ENCODE results near the gene CXXC5. TPM values are rescaled to one million over a fixed set of nuclear protein-coding genes. Genes with fewer than 3 reads are reported as not detected.
A peak's percentile ranks its signal among the peaks of the same experiment; 100 is the strongest.

The CXXC5 gene
- total and polyA plus RNA-seq, 2 donors (not counting 1 experiment from before 2014, with no cell fraction given), result 18.6 to 43.9 TPM

- Histone ChIP-seq H4K20me1 (ENCODE audit: control insufficient read depth, extremely low read depth, insufficient read depth, low read length) (no peaks in the 10 kb centered on the region), H3K79me2 (ENCODE audit: control insufficient read depth, insufficient read depth, low read length) (no peaks in the 10 kb centered on the region), H3K27ac (ENCODE audit: insufficient read depth, low read length) (peak overlapping the region; percentile 86), H3K4me3 (replicated peaks in 1 of 4; ENCODE audit: control extremely low read depth in 1 of 4, insufficient read depth in 1 of 4, low read depth in 3 of 4, low read length in 4 of 4) (peak overlapping the region in 2 of 4 experiments; percentile 32 to 55), H2AFZ (ENCODE audit: low read length) (no peak overlapping the region), H3K9ac (ENCODE audit: insufficient read depth, low read length) (peak overlapping the region; percentile 72), H3K9me3 (ENCODE audit: control insufficient read depth, insufficient read depth, low read depth, low read length) (no peaks in the 10 kb centered on the region), H3K4me1 (ENCODE audit: control insufficient read depth, extremely low read depth, insufficient read depth, low read length) (peaks cover 22% of the 10 kb centered on the region), H3K27me3 (ENCODE audit: control insufficient read depth, insufficient read depth, low read length) (no peaks in the 10 kb centered on the region), H3K4me2 (ENCODE audit: extremely low read depth, insufficient read depth, low read length) (peak overlapping the region; percentile 77), H3K36me3 (ENCODE audit: control insufficient read depth, insufficient read depth, low read length) (no peaks in the 10 kb centered on the region)
- peak; percentile 81 to 84 for DNase-seq (ENCODE audit: low read depth in 2 of 2)
- TF ChIP-seq EZH2 (IDR thresholded peaks at IDR 0.05; ENCODE audit: low read length, missing control alignments) (no peak), CTCF (conservative IDR thresholded peaks at IDR 0.05 in 1 of 2, IDR thresholded peaks at IDR 0.05 in 1 of 2; ENCODE audit: low read depth in 1 of 2, low read length in 2 of 2) (peak in 1 of 2 donors; percentile 11)
These were observed 10.6 kb upstream of the CXXC5 start for GRCh38 chr5:139637438-139638089.

GRCh38 chr5:139638090-139638735, 9.9 kb upstream of the CXXC5 start:
- H3K4me3 ChIP-seq (replicated peaks in 1 of 4; ENCODE audit: control extremely low read depth in 1 of 4, insufficient read depth in 1 of 4, low read depth in 3 of 4, low read length in 4 of 4), result peak overlapping the region in 3 of 4 experiments; percentile 13 to 55 (median 32)
- no peaks in the 10 kb centered on the region for H3K36me3 ChIP-seq (ENCODE audit: control insufficient read depth, insufficient read depth, low read length)
- no peaks in the 10 kb centered on the region for H3K79me2 ChIP-seq (ENCODE audit: control insufficient read depth, insufficient read depth, low read length)
- peak overlapping the region; percentile 77 for H3K4me2 ChIP-seq (ENCODE audit: extremely low read depth, insufficient read depth, low read length)
- H4K20me1 ChIP-seq (ENCODE audit: control insufficient read depth, extremely low read depth, insufficient read depth, low read length), result no peaks in the 10 kb centered on the region
- H3K9me3 ChIP-seq (ENCODE audit: control insufficient read depth, insufficient read depth, low read depth, low read length), result no peaks in the 10 kb centered on the region
- H3K4me1 ChIP-seq (ENCODE audit: control insufficient read depth, extremely low read depth, insufficient read depth, low read length), result peaks cover 22% of the 10 kb centered on the region
- no peaks in the 10 kb centered on the region for H3K27me3 ChIP-seq (ENCODE audit: control insufficient read depth, insufficient read depth, low read length)
- H3K9ac ChIP-seq (ENCODE audit: insufficient read depth, low read length), result peak overlapping the region; percentile 72
- TF ChIP-seq EZH2 (IDR thresholded peaks at IDR 0.05; ENCODE audit: low read length, missing control alignments), result no peak
- H2AFZ ChIP-seq (ENCODE audit: low read length), result no peak overlapping the region
- DNase-seq (ENCODE audit: low read depth in 2 of 2), result peak; percentile 76 to 83
- peak overlapping the region; percentile 86 for H3K27ac ChIP-seq (ENCODE audit: insufficient read depth, low read length)

- peak overlapping the region; percentile 77 for H3K4me2 ChIP-seq (ENCODE audit: extremely low read depth, insufficient read depth, low read length)
- no peaks in the 10 kb centered on the region for H3K27me3 ChIP-seq (ENCODE audit: control insufficient read depth, insufficient read depth, low read length)
- H4K20me1 ChIP-seq (ENCODE audit: control insufficient read depth, extremely low read depth, insufficient read depth, low read length), result no peaks in the 10 kb centered on the region
- TF ChIP-seq CTCF (conservative IDR thresholded peaks at IDR 0.05 in 1 of 2, IDR thresholded peaks at IDR 0.05 in 1 of 2; ENCODE audit: low read depth in 1 of 2, low read length in 2 of 2) (no peak), EZH2 (IDR thresholded peaks at IDR 0.05; ENCODE audit: low read length, missing control alignments) (no peak)
- H2AFZ ChIP-seq (ENCODE audit: low read length), result no peak overlapping the region
- peaks cover 22% of the 10 kb centered on the region for H3K4me1 ChIP-seq (ENCODE audit: control insufficient read depth, extremely low read depth, insufficient read depth, low read length)
- peak overlapping the region; percentile 86 for H3K27ac ChIP-seq (ENCODE audit: insufficient read depth, low read length)
- peak overlapping the region; percentile 72 for H3K9ac ChIP-seq (ENCODE audit: insufficient read depth, low read length)
- DNase-seq (ENCODE audit: low read depth in 2 of 2), result no peak
- H3K36me3 ChIP-seq (ENCODE audit: control insufficient read depth, insufficient read depth, low read length), result no peaks in the 10 kb centered on the region
- no peaks in the 10 kb centered on the region for H3K9me3 ChIP-seq (ENCODE audit: control insufficient read depth, insufficient read depth, low read depth, low read length)
- no peaks in the 10 kb centered on the region for H3K79me2 ChIP-seq (ENCODE audit: control insufficient read depth, insufficient read depth, low read length)
- no peak overlapping the region for H3K4me3 ChIP-seq (replicated peaks in 1 of 4; ENCODE audit: control extremely low read depth in 1 of 4, insufficient read depth in 1 of 4, low read depth in 3 of 4, low read length in 4 of 4)
These were observed 9.2 kb upstream of the CXXC5 start for GRCh38 chr5:139638736-139639618.
